Panc1 (cell line): Measurements from ENCODE around the gene ARHGAP33. TPM values are rescaled to one million over a fixed set of nuclear protein-coding genes. Genes with fewer than 3 reads are reported as not detected.

Experiments used
- ATAC-seq: fragments of 200-7000 bp; cut with Tn5 transposase; 2 replicates; pipeline ENCODE4 v1.9.1; 2020; ENCODE audit warnings: mild to moderate bottlenecking, moderate library complexity
- BruUV-seq: library from RNA; stranded (reverse); fragments of 400-500 nt; replicated peaks from 2 replicates; lab custom pipeline; 2021; lab: Mats Ljungman, UMichigan
- CTCF ChIA-PET: fragments of 300-600 bp; sonication (Branson Sonifier 250); formaldehyde crosslinking; loops from one replicate; lab custom pipeline; 2022; ENCODE audit warnings: antibody characterized with exemption; lab: Charles Lee
- POLR2A ChIA-PET: fragments of 300-600 bp; sonication (Branson Sonifier 250); formaldehyde crosslinking; loops from one replicate; lab custom pipeline; 2022; ENCODE audit warnings: antibody characterized with exemption; lab: Charles Lee
- DNase-seq: peaks from one replicate; pipeline ENCODE4 v3.0.0-alpha.2; 2010; ENCODE audit warnings: low read depth, low spot score
- H3K27ac ChIP-seq: 2 replicates; pipeline ENCODE4 v1.5.1; 2011; ENCODE audit warnings: mild to moderate bottlenecking, low read length, inconsistent platforms
- H3K27me3 ChIP-seq: fragments of 200-500 bp; sonication (Bioruptor generic); 2 replicates; pipeline ENCODE4 v1.6.0; 2014; ENCODE audit warnings: low read length, inconsistent platforms; ENCODE audit not compliant: control insufficient read depth, insufficient read depth
- H3K36me3 ChIP-seq: fragments of 200-500 bp; sonication (Bioruptor generic); 2 replicates; pipeline ENCODE4 v1.5.1; 2014; ENCODE audit warnings: inconsistent platforms, mild to moderate bottlenecking, low read length, moderate library complexity; ENCODE audit not compliant: control insufficient read depth, insufficient read depth
- H3K4me1 ChIP-seq: 2 replicates; pipeline ENCODE4 v1.5.1; 2011; ENCODE audit warnings: inconsistent platforms, mild to moderate bottlenecking, low read length, moderate library complexity; ENCODE audit not compliant: control insufficient read depth, insufficient read depth
- H3K4me3 ChIP-seq, 2 experiments: 2 replicates each; pipeline ENCODE4 v1.5.1; 2011 to 2012; ENCODE audit warnings: low read depth in 2 of 2, low read length in 2 of 2, mild to moderate bottlenecking in 2 of 2, inconsistent platforms in 1 of 2, moderate library complexity in 1 of 2
- H3K9me3 ChIP-seq: fragments of 200-500 bp; sonication (Bioruptor generic); 2 replicates; pipeline ENCODE4 v1.5.1; 2014; ENCODE audit warnings: low read depth, mild to moderate bottlenecking, inconsistent platforms, low read length, moderate library complexity; ENCODE audit not compliant: control insufficient read depth, insufficient read depth
- CTCF ChIP-seq: fragments of 450-650 bp; IDR thresholded peaks from 2 replicates; pipeline ENCODE4 v1.5.1; 2017; ENCODE audit warnings: mild to moderate bottlenecking
- POLR2AphosphoS5 ChIP-seq: IDR thresholded peaks from 2 replicates; pipeline ENCODE4 v1.6.1; 2012; ENCODE audit warnings: mild to moderate bottlenecking, low read depth, low read length, moderate library complexity
- SIN3A ChIP-seq: IDR thresholded peaks from 2 replicates; pipeline ENCODE4 v1.6.1; 2012; ENCODE audit warnings: low read depth, mild to moderate bottlenecking, low read length, moderate library complexity, borderline replicate concordance; ENCODE audit not compliant: insufficient read depth
- TCF7L2 ChIP-seq: IDR thresholded peaks from 2 replicates; pipeline ENCODE4 v1.6.1; 2011; ENCODE audit warnings: mild to moderate bottlenecking, low read depth, low read length, inconsistent platforms
- in situ Hi-C: cut with HindIII; loops from 2 replicates; pipeline ENCODE4 v1.10.0; 2016; ENCODE audit warnings: low sequenced_read_pairs, low pct_unique_long_range_greater_than_20kb
- intact Hi-C: fragments of 100-400 bp; cut with micrococcal nuclease; formaldehyde crosslinking; loops from one replicate; pipeline ENCODE4 v1.10.0; 2022; ENCODE audit not compliant: unreplicated experiment
- total RNA-seq: library from RNA; stranded (reverse); gene quantifications from one replicate; pipeline ENCODE4 v1.2.1, GENCODE V29; 2021; ENCODE audit not compliant: unreplicated experiment
- TF ChIP-seq, protein P1 (sequence below), 2 experiments: IDR thresholded peaks; 2 replicates each; pipeline ENCODE4 v1.6.1; 2011 to 2012; ENCODE audit warnings: low read depth in 2 of 2, control low read depth in 1 of 2, low read length in 1 of 2, mild to moderate bottlenecking in 1 of 2, moderate library complexity in 1 of 2; ENCODE audit not compliant: insufficient read depth in 1 of 2

The ARHGAP33 gene
- total RNA-seq, 1 experiment from 2014 or later, result 35.8 TPM

DNA sequence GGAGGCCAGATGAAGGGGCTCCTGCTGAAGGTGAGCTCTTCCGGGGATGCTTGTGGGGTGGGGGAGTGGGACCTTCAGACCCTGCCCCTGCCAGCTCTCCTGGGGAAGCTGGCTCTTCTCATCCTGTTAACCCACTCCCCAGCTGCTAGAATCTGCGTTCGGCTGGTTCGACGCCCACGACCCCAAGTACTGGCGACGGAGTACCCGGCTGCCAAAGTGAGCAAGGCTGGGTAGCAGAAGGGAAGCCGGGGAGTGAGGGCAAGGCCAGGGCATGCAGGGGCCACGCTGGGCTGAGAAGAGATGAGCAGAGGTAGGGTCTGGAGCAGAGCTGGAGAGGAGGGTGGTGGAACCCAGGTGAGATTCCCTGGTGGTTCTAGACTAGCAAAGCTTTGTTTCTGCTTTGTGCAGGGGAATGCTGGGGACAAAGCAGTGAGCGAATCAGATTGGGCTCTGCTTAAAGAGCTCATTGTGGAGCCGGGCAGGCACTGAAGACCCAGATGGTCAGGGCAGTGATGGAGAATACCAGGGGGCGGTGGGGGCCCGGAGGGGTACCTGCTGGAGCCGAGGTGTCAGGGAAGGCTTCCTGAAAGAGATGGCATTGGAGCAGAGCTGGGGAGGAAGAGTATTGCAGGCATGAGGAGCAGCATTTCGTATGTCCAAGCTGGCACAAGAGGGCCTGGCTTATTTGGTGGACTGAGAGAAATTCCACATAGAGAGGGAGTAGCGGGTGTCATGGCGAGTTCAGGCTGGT, 47.2 kb upstream of the ARHGAP33 start:
- CTCF ChIA-PET, result interaction anchor here (0.6 kb wide), 1 partner anchor 20 kb away, joined by 3 read pairs; the partner anchor contains the start of gene LIN37
- H3K36me3 ChIP-seq, result peaks cover 25% of the 10 kb centered on the region
- H3K4me1 ChIP-seq, result no peaks in the 10 kb centered on the region
- no peak for ATAC-seq
- intact Hi-C loops, result no loop called here
- no peak overlapping the region for H3K27ac ChIP-seq
- in situ Hi-C loops, result no loop called here
- H3K27me3 ChIP-seq, result no peaks in the 10 kb centered on the region
- no peak overlapping the region for H3K4me3 ChIP-seq
- no TSS peak for BruUV-seq
- DNase-seq, result no peak
- no peak for TF ChIP-seq TCF7L2
- TF ChIP-seq SIN3A, result no peak
- no peak for TF ChIP-seq CTCF
- no peak for TF ChIP-seq POLR2AphosphoS5
- TF ChIP-seq, protein P1, sequence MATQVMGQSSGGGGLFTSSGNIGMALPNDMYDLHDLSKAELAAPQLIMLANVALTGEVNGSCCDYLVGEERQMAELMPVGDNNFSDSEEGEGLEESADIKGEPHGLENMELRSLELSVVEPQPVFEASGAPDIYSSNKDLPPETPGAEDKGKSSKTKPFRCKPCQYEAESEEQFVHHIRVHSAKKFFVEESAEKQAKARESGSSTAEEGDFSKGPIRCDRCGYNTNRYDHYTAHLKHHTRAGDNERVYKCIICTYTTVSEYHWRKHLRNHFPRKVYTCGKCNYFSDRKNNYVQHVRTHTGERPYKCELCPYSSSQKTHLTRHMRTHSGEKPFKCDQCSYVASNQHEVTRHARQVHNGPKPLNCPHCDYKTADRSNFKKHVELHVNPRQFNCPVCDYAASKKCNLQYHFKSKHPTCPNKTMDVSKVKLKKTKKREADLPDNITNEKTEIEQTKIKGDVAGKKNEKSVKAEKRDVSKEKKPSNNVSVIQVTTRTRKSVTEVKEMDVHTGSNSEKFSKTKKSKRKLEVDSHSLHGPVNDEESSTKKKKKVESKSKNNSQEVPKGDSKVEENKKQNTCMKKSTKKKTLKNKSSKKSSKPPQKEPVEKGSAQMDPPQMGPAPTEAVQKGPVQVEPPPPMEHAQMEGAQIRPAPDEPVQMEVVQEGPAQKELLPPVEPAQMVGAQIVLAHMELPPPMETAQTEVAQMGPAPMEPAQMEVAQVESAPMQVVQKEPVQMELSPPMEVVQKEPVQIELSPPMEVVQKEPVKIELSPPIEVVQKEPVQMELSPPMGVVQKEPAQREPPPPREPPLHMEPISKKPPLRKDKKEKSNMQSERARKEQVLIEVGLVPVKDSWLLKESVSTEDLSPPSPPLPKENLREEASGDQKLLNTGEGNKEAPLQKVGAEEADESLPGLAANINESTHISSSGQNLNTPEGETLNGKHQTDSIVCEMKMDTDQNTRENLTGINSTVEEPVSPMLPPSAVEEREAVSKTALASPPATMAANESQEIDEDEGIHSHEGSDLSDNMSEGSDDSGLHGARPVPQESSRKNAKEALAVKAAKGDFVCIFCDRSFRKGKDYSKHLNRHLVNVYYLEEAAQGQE (IDR thresholded peaks at IDR 0.05; ENCODE audit: insufficient read depth in 1 of 2, low read depth in 2 of 2, low read length in 1 of 2), result no peak
- H3K9me3 ChIP-seq, result no peaks in the 10 kb centered on the region
- POLR2A ChIA-PET, result interaction anchor here (0.5 to 0.7 kb wide), 2 partner anchors 49 to 90 kb away, joined by 3 to 9 read pairs; no protein-coding TSS in a partner anchor

DNA sequence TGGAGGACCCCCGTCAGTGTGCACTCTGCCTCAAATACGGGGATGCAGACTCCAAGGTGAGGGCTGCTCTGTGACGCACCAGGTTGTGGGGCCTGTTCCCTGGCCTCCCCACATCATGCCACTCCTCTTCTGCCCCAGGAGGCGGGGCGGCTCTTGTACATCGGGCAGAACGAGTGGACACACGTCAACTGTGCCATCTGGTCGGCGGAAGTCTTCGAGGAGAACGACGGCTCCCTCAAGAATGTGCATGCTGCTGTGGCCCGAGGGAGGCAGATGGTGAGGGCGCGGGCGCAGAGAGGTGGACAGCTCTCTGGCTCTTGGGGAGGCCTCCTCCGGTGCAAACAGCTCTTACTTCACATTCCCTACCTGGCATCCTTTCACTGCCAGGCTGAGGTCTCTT, 46.3 kb upstream of the ARHGAP33 start:
- DNase-seq (no peak), ATAC-seq (no peak)
- Histone ChIP-seq H3K9me3 (no peaks in the 10 kb centered on the region), H3K4me3 (no peak overlapping the region), H3K27ac (no peak overlapping the region), H3K4me1 (no peaks in the 10 kb centered on the region), H3K36me3 (peaks cover 20% of the 10 kb centered on the region), H3K27me3 (no peaks in the 10 kb centered on the region)
- intact Hi-C loops, result no loop called here
- ChIA-PET CTCF (no interaction called here), POLR2A (no interaction called here)
- TF ChIP-seq POLR2AphosphoS5 (no peak), TCF7L2 (no peak), SIN3A (no peak), CTCF (no peak)
- TF ChIP-seq, protein P1 (IDR thresholded peaks at IDR 0.05; ENCODE audit: insufficient read depth in 1 of 2, low read depth in 2 of 2, low read length in 1 of 2), result no peak
- BruUV-seq, result no TSS peak
- in situ Hi-C loops, result no loop called here
